ENCODE measurements around the gene ADORA2A.

DNA sequence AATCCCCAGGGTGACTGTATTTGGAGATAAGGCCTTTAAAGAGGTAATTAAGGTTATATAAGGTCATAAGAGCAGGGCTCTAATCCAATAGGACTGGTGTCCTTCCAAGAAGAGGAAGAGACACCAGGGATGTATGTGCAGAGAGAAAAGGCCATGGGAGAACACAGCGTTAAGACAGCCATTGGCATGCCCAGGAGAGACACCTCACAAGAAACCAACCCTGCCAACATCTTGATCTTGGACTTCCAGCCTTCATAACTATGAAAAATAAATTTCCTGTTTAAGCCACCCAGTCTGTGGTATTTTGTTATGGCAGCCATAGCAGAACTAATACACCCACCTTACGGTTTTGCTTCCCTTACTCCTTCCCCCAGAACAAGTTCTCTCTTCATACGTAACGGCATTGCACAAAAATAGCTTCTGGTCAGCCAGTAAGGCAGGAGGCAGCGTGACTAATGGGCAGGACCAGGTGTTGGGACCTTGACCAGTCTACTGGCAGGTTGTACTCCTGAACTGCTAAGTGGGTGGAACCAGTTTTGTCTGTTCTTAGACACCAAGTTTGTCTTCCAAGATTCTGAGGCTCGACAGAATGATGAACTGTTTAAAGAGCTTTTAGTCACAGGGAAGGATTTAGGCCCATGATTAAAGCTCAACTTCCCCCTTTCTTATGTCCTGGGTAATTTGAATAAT, 35.8 kb downstream of the ADORA2A start:
- TF ChIP-seq, protein P1, sequence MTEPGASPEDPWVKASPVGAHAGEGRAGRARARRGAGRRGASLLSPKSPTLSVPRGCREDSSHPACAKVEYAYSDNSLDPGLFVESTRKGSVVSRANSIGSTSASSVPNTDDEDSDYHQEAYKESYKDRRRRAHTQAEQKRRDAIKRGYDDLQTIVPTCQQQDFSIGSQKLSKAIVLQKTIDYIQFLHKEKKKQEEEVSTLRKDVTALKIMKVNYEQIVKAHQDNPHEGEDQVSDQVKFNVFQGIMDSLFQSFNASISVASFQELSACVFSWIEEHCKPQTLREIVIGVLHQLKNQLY (CRISPR knock-in tag; IDR thresholded peaks at IDR 0.05): no peak
- TF ChIP-seq, protein P2, sequence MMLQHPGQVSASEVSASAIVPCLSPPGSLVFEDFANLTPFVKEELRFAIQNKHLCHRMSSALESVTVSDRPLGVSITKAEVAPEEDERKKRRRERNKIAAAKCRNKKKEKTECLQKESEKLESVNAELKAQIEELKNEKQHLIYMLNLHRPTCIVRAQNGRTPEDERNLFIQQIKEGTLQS (CRISPR knock-in tag; conservative IDR thresholded peaks at IDR 0.05): no peak
- TF ChIP-seq NFYB (CRISPR knock-in tag; conservative IDR thresholded peaks at IDR 0.05; ENCODE audit: low read depth): no peak
- TF ChIP-seq, protein P3, sequence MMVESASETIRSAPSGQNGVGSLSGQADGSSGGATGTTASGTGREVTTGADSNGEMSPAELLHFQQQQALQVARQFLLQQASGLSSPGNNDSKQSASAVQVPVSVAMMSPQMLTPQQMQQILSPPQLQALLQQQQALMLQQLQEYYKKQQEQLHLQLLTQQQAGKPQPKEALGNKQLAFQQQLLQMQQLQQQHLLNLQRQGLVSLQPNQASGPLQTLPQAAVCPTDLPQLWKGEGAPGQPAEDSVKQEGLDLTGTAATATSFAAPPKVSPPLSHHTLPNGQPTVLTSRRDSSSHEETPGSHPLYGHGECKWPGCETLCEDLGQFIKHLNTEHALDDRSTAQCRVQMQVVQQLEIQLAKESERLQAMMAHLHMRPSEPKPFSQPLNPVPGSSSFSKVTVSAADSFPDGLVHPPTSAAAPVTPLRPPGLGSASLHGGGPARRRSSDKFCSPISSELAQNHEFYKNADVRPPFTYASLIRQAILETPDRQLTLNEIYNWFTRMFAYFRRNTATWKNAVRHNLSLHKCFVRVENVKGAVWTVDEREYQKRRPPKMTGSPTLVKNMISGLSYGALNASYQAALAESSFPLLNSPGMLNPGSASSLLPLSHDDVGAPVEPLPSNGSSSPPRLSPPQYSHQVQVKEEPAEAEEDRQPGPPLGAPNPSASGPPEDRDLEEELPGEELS (CRISPR knock-in tag; IDR thresholded peaks at IDR 0.05): no peak
- TF ChIP-seq, protein P4, sequence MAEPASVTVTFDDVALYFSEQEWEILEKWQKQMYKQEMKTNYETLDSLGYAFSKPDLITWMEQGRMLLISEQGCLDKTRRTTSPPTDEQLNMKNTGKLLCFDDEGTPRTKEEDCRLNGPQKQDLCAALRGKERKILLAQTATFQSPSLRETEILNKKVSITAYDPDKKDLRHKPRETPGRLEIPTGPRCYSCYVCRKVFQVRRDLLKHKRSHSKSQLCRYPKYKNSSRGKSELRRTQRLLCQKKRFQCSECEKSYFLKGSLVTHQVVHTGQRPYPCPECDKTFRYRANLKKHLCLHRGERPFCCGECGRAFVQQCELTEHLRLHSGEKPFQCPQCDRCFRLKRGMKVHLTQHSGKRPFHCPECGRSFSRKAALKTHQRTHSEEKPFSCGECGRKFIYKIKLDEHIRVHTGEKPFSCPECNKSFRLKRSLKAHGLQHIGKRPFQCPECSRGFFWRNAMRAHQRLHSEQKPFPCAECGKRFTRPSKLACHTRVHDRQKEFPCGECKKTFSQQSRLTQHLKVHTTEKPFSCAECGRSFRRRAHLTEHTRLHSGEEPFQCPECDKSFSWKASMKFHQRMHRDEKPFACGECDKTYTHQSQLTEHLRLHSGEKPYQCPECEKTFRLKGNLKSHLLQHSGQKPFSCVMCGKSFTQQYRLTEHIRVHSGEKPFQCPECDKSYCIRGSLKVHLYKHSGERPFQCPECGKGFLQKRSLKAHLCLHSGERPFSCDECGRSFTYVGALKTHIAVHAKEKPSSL (CRISPR knock-in tag; conservative IDR thresholded peaks at IDR 0.05): no peak
- TF ChIP-seq, protein P5, sequence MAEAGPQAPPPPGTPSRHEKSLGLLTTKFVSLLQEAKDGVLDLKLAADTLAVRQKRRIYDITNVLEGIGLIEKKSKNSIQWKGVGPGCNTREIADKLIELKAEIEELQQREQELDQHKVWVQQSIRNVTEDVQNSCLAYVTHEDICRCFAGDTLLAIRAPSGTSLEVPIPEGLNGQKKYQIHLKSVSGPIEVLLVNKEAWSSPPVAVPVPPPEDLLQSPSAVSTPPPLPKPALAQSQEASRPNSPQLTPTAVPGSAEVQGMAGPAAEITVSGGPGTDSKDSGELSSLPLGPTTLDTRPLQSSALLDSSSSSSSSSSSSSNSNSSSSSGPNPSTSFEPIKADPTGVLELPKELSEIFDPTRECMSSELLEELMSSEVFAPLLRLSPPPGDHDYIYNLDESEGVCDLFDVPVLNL (CRISPR knock-in tag; IDR thresholded peaks at IDR 0.05; ENCODE audit: borderline replicate concordance, low read depth): no peak
- TF ChIP-seq FOXK1 (CRISPR knock-in tag; IDR thresholded peaks at IDR 0.05): no peak
- no peak for TF ChIP-seq ZNF416 (CRISPR knock-in tag; IDR thresholded peaks at IDR 0.05)
- TF ChIP-seq, protein P6, sequence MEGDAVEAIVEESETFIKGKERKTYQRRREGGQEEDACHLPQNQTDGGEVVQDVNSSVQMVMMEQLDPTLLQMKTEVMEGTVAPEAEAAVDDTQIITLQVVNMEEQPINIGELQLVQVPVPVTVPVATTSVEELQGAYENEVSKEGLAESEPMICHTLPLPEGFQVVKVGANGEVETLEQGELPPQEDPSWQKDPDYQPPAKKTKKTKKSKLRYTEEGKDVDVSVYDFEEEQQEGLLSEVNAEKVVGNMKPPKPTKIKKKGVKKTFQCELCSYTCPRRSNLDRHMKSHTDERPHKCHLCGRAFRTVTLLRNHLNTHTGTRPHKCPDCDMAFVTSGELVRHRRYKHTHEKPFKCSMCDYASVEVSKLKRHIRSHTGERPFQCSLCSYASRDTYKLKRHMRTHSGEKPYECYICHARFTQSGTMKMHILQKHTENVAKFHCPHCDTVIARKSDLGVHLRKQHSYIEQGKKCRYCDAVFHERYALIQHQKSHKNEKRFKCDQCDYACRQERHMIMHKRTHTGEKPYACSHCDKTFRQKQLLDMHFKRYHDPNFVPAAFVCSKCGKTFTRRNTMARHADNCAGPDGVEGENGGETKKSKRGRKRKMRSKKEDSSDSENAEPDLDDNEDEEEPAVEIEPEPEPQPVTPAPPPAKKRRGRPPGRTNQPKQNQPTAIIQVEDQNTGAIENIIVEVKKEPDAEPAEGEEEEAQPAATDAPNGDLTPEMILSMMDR (IDR thresholded peaks at IDR 0.05): no peak
- TF ChIP-seq JUN (CRISPR knock-in tag; IDR thresholded peaks at IDR 0.05): no peak
- TF ChIP-seq, protein P7, sequence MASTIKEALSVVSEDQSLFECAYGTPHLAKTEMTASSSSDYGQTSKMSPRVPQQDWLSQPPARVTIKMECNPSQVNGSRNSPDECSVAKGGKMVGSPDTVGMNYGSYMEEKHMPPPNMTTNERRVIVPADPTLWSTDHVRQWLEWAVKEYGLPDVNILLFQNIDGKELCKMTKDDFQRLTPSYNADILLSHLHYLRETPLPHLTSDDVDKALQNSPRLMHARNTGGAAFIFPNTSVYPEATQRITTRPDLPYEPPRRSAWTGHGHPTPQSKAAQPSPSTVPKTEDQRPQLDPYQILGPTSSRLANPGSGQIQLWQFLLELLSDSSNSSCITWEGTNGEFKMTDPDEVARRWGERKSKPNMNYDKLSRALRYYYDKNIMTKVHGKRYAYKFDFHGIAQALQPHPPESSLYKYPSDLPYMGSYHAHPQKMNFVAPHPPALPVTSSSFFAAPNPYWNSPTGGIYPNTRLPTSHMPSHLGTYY (CRISPR knock-in tag; IDR thresholded peaks at IDR 0.05): no peak
- TF ChIP-seq, protein P8, sequence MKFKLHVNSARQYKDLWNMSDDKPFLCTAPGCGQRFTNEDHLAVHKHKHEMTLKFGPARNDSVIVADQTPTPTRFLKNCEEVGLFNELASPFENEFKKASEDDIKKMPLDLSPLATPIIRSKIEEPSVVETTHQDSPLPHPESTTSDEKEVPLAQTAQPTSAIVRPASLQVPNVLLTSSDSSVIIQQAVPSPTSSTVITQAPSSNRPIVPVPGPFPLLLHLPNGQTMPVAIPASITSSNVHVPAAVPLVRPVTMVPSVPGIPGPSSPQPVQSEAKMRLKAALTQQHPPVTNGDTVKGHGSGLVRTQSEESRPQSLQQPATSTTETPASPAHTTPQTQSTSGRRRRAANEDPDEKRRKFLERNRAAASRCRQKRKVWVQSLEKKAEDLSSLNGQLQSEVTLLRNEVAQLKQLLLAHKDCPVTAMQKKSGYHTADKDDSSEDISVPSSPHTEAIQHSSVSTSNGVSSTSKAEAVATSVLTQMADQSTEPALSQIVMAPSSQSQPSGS (CRISPR knock-in tag; IDR thresholded peaks at IDR 0.05; ENCODE audit: borderline replicate concordance, low read depth): no peak
- no peak for TF ChIP-seq TP53 (CRISPR knock-in tag; IDR thresholded peaks at IDR 0.05)

Measured in WTC11 (cell line).